ENCODE results near the gene LURAP1L.

DNA sequence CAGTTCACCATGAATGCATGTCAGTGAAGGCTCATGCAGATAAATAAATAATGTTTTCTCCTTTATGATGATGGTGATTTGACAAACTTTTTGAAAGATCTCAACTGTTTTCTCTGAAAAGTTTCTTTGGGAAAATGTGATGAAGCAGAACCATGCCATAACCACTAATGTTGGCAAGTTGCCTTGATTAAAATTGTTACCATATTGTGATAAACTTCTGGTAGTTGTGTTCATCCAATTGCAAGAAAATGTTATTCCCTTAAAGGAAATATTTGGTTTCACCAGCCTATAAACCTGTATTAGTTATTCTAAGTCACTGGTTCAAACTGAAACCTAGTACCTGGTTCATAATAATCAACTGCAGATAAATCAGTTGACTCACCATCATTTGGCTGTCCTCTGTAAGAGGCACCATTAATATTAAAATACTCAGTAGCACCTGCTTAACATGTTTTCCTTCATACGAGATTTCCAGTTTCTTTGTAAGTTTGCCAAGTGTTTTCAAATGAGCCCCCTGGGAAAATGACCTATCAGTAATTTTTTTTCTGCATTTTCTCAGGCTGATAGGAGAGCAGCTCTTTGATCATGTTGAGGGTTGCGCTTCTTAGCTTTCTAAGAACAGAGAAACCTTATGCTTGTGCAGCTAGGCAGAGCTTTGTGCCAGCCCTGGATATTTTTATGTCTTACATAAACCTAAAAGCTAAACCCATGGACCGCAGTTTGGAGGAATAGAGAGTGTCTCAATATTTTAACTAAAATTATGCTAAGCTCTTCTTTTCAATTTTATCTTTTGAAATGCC is 88.0 kb downstream of the LURAP1L start:
- TF ChIP-seq PAX5 (IDR thresholded peaks at IDR 0.05; ENCODE audit: insufficient read depth, low read length, severe bottlenecking) = no peak
- no peak for TF ChIP-seq TAF1 (IDR thresholded peaks at IDR 0.05; ENCODE audit: low read depth, low read length)
- no peak for TF ChIP-seq POLR2AphosphoS5 (IDR thresholded peaks at IDR 0.05; ENCODE audit: low read depth, low read length)
- no peak for TF ChIP-seq SPI1 (IDR thresholded peaks at IDR 0.05; ENCODE audit: low read depth, low read length)
- no peak for TF ChIP-seq POLR2A (IDR thresholded peaks at IDR 0.05; ENCODE audit: low read depth, low read length)
- TF ChIP-seq POU2F2 (IDR thresholded peaks at IDR 0.05; ENCODE audit: low read depth, low read length) = no peak

Data from GM12891 (cell line).